ENCODE measurements around the gene SPOCK1.

DNA sequence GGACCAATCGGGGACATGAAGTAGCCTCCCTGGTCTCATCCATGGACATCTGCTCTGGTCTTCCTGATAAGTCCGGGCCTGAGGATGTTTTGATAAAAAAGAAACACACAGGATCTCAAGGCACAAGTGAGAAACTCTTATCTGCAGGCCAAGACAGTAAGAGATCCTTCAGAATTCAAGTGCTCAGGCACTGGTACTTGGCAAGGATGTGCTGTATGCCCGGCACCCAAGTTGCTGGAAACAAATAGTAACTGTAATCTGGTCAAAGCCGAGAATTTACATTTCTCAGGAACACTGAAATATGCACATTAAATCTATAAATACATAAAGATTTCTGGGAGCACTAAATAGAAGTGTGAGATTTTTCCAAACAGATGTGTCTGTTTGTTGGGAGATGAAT lies 165.7 kb downstream of the SPOCK1 start:
- no peak for TF ChIP-seq ZNF17 (CRISPR knock-in tag; IDR thresholded peaks at IDR 0.05)
- no peak for TF ChIP-seq ZFP36 (IDR thresholded peaks at IDR 0.05; ENCODE audit: borderline replicate concordance, low read depth, low read length, partially characterized antibody)
- TF ChIP-seq YY1 (IDR thresholded peaks at IDR 0.05; ENCODE audit: insufficient read depth, insufficient replicate concordance, low read depth, low read length): no peak
- TF ChIP-seq, protein P1, sequence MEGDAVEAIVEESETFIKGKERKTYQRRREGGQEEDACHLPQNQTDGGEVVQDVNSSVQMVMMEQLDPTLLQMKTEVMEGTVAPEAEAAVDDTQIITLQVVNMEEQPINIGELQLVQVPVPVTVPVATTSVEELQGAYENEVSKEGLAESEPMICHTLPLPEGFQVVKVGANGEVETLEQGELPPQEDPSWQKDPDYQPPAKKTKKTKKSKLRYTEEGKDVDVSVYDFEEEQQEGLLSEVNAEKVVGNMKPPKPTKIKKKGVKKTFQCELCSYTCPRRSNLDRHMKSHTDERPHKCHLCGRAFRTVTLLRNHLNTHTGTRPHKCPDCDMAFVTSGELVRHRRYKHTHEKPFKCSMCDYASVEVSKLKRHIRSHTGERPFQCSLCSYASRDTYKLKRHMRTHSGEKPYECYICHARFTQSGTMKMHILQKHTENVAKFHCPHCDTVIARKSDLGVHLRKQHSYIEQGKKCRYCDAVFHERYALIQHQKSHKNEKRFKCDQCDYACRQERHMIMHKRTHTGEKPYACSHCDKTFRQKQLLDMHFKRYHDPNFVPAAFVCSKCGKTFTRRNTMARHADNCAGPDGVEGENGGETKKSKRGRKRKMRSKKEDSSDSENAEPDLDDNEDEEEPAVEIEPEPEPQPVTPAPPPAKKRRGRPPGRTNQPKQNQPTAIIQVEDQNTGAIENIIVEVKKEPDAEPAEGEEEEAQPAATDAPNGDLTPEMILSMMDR (CRISPR knock-in tag; IDR thresholded peaks at IDR 0.05): no peak
- no peak for TF ChIP-seq SIN3A (IDR thresholded peaks at IDR 0.05; ENCODE audit: borderline replicate concordance, low read depth, low read length)
